NOMO-1 treated with DMSO at 0.1 percent for 48 hours (cell line): ENCODE data around the gene SMIM31.

Experiments
- DNase-seq: peaks from one replicate; lab custom pipeline; 2025; ENCODE audit not compliant: unreplicated experiment; lab: John Stamatoyannopoulos, UW

Gene SMIM31

GRCh38 chr4:164753873-164754488 lies at the start of gene SMIM31:
Gene SMIM31 (plus strand): TSS chr4:164754131. CDS start chr4:164770444, 16,313 bp downstream.
- no peak for DNase-seq

DNA sequence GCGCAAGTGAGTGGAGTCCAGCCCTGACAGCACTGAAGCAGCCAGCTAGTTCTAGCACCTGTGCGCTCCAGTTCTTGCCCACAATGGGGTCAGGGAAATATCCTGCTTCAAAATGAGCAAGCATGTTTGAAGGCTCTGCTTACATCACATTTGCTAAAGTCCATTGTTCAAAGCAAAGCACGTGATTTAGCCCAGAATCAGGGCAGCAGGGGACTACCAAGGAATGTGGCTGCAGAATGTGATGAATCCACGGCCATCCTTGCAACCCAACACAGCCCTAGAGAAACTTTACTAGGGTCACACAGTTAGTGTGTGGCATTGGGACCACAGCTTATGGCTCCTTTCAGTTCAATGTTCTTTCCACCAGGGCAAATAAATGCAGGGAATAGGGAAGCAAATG lies 47.3 kb upstream of the SMIM31 start:
- no peak for DNase-seq

GRCh38 chr4:164716901-164717300 lies 37.0 kb upstream of the SMIM31 start:
- no peak for DNase-seq

DNA sequence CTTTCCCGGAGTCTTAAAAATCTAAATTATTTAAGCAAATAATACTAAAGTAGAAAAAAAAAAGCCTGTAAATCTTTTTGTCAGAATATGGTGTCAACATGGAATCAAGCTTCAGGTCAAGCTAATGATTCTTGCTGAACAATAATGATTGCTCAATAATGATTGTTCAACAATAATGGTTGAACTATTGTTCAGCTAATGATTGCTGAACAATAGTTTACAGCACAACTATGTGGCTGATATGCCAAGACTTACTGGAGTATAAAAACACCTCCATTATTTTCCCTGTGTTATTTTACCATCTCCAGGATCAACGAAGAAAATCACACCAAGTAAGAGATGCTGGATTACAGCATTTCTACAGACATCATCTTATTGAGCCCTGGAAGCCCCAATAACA lies 35.1 kb upstream of the SMIM31 start:
- DNase-seq = no peak

GRCh38 chr4:164725066-164725465 lies 28.9 kb upstream of the SMIM31 start:
- no peak for DNase-seq

DNA sequence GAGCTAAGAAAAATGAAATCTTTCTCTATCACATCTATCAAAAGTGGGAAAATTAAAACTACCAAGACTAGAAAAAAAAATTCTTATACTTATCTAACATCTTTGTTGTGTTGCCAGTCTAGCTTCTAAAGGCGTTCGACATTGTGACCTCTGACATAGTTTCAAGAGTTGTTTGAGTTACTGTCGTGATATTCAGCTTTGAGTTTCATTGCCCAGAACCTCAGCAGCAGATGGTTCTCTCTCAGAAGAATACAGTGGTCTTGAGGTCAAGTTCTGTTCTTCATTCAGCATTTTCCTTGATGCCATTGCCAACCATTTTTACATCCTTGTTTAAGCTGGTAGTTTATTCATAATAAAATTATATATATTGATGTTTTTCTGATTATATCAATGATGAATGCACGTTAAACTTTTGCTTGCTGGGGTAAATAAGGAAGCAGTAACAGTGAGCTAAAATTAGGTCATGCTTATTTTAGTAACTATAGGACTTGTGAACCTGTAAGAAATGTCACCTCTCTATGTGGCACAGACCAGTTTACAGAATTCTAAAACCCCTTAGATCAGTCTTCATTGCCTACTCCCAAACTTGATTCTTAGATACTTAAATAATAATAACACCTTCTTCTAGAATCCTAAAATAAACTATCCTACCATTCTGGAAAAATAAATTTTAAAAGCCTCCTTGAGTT lies 23.1 kb upstream of the SMIM31 start:
- DNase-seq = no peak

- peak; percentile 28 for DNase-seq
These were observed 22.0 kb upstream of the SMIM31 start for GRCh38 chr4:164731827-164732474.

DNA sequence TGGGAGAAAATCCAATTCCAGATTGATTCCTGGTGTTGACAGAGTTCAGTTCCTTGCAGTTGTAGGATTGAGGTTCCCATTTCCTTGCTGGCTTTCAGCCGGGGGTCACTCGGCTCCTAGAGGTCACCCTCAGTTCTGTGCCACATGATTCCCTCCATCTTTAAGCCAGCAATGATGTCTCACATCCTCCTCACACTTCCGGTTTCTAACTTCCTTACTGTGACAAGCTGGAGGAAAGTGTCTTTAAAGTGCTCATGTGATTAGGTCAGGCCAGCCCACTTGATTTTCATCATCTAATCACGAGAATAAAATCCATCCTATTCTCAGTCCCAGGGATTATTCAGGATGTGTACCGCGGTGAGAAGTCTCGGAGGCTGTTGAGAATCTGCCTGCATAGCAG lies 19.4 kb upstream of the SMIM31 start:
- peak; percentile 12 for DNase-seq

DNA sequence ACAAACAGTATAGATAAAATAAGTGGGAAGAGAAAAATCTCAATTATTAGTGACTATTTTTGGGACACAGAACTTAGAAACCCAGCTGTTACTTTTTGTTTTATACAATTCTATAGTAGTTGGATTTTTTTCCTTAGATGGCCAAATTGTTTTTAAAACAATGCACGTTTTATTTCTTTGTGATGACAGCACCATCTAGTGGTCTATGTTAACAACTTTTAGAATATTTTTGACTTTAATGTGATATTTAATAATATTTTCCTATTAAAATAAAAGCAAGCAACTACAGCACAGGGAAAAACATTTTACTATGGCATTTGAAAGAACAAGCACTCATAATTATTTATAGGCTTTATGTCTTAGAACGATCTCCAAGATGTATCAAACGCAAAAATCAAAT lies 5.6 kb upstream of the SMIM31 start:
- DNase-seq = peak; percentile 8

- no peak for DNase-seq
These were observed 1.5 kb downstream of the SMIM31 start for GRCh38 chr4:164755432-164755831.

DNA sequence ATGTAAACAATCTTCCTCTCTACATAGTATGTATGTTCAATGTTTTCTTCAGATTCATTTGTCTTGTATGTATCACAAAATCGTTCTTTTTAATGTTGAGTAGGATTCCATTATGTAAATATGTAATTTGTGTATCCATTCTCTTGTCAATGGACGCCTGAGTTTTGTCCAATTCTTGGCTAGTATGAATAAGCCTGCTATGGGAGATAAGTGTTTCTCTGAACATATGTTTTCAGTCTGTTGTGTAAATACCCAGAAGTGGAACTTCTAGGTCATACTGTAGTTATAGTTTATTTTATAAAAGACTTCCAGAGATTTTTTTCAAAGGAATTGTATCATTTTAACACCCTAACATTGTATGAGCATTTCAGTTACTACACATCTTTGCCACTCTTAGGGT lies 2.8 kb downstream of the SMIM31 start:
- DNase-seq = no peak

DNA sequence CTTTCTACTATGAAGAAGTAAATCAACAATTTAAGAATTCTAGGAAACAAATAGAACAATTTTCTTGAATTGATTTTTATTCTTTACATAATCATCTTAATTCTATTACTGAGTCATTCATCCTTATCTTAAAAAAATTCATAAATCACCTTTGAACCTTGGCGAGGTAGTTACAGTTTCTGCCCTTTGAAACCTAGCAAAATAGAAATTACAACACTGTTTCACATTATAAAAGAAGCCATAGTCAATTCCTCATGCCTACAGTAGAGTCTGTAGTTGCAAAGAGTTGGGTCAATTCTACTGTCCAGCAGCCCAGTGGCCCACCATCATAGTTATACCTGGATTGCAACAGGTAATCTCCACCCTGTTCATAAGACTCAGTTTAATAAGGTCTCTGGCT lies 7.3 kb downstream of the SMIM31 start:
- DNase-seq = no peak

GRCh38 chr4:164761746-164762275 lies 7.9 kb downstream of the SMIM31 start:
- no peak for DNase-seq

DNA sequence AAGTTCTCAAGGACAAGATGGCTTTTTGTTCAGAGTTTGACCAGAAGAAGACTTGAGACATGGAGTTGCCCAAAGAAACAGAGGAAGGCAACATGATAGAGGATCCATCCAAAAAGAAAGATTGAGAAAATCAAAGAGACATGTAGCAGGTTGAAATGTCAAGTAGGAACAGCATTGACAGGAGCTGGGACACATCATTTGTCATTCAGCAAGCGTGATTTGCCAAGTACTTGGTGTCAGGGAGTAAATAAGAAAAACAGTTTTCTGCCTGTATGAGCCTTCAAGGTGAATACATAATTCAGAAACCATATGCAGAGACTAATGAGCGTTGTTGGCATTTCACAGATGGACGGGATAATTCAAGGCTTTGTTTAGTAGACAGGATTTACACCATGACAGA lies 11.2 kb downstream of the SMIM31 start:
- no peak for DNase-seq

DNA sequence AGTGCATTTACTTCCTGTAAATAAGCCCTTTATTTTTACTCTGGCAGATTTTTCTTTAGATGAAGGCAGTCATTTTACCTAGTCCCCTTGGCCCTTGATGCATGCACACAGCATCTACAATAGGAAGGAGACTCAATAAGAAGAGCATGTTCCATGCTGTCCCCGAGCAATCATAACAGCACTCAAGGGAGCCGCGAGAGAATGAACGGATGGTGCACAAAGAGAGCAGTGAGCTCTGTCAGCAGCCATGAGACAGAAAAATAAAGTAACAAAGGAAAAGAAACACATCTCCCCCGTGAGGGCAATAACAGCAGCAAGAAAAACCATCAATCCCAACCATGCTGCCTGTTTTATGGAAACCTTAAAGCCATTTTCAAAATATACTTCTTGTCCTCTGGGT lies 11.9 kb downstream of the SMIM31 start:
- no peak for DNase-seq

GRCh38 chr4:164768516-164768915 lies 14.6 kb downstream of the SMIM31 start:
- DNase-seq = no peak

DNA sequence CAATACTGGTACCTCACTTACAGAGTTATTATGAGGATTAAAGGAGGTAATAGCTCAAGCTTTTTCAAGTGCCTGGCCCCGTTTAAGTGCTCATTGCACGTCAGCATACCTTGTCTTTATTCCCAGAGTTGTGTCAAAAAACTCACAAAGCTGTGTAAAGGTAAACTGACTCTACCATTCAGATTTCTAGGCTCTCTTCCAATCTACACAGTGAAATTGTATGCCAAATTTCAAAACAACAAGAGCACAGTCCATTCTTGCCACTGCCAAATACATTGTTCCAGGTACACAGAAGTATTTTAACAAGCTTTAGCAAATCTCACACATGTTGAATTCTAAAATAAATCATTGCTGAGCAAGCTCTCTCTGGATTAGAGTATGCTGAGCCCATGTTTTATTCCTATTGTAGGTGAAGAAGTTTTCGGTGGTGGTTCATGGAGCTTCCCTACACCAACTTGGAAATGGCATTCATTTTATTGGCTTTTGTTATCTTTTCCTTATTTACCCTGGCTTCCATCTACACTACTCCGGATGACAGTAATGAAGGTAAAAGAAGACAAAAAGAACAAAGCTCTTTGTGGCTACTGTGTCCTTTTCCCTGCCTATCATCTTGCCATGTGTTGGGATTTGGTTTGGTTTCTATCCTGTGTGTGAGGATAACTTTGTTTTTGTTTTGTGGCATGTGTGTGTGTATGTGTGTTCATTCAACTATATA lies 16.2 kb downstream of the SMIM31 start:
- DNase-seq = no peak

GRCh38 chr4:164771088-164771487 lies 17.2 kb downstream of the SMIM31 start:
- no peak for DNase-seq

DNA sequence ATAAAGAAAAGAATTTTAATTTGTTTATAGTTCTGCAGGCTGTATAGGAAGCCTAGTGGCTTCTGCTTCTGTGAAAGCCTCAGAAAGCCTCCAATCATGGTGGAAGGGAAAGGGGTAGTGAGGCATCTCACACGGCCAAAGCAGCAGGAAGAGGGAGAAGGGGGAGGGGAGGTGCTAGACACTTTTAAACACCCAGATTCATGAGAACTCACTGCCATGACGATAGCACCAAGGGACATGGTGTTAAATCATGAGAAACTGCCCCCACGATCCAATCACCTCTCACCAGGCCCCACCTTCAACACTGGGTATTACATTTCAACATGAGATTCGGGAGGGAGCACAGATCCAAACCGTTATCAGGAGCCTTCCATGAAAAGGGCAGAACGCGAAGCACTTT lies 18.1 kb downstream of the SMIM31 start:
- DNase-seq = no peak

GRCh38 chr4:164779080-164779479 lies 25.1 kb downstream of the SMIM31 start:
- DNase-seq = no peak

DNA sequence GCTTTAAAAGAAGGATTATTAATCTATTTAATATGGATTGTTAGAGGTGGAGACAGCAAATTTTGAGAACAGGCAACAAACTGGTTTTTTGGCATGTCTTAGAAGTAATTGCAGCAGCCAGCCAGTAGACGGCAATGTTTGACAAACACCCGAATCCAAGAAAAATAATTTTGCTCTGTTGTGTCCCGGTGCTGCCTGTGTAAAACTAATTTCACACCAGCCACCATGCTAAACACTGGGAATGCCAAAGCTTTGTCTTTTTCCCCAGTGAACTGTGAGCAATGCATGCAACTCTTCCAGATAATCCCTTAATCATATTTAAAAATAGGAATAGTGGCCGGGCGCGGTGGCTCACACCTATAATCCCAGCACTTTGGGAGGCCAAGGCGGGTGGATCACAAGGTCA lies 25.9 kb downstream of the SMIM31 start:
- DNase-seq = peak; percentile 12

GRCh38 chr4:164780839-164781238 lies 26.9 kb downstream of the SMIM31 start:
- DNase-seq = no peak
